GM18519 (cell line): ENCODE data around the gene PRSS22.
"Not testable (repeated sequence)": the region's sequence is repeated elsewhere in the genome, so short reads cannot be mapped to it uniquely, and the experiment has no call there.

ENCODE experiments used
- ATAC-seq: cut with Tn5 transposase; IDR thresholded peaks from one replicate; pipeline ENCODE4 v1.9.1; 2021; ENCODE audit warnings: mild to moderate bottlenecking, moderate library complexity; ENCODE audit not compliant: unreplicated experiment, low FRiP score

Gene PRSS22

GRCh38 chr16:2857451-2858244, at the start of gene PRSS22:
Gene PRSS22, minus strand, starts transcription at chr16:2858170. Its CDS starts 66 bp downstream, at chr16:2858104.
- no peak for ATAC-seq

GRCh38 chr16:2907084-2907753, 49.2 kb upstream of the PRSS22 start:
- not testable (repeated sequence) for ATAC-seq

GRCh38 chr16:2905988-2906387, 48.0 kb upstream of the PRSS22 start:
- no peak for ATAC-seq

- ATAC-seq = peak; percentile 34
Observed at GRCh38 chr16:2905241-2905987, 47.4 kb upstream of the PRSS22 start.

- peak; percentile 5 for ATAC-seq
Observed at GRCh38 chr16:2904922-2905240, 46.9 kb upstream of the PRSS22 start.

GRCh38 chr16:2904100-2904921, 46.3 kb upstream of the PRSS22 start:
- peak; percentile 34 for ATAC-seq

GRCh38 chr16:2902337-2903130, 44.6 kb upstream of the PRSS22 start:
- ATAC-seq = no peak

- ATAC-seq = no peak
Observed at GRCh38 chr16:2900526-2901075, 42.6 kb upstream of the PRSS22 start.

- no peak for ATAC-seq
Observed at GRCh38 chr16:2899564-2900072, 41.6 kb upstream of the PRSS22 start.

GRCh38 chr16:2898831-2899563, 41.0 kb upstream of the PRSS22 start:
- no peak for ATAC-seq

GRCh38 chr16:2897110-2897509, 39.1 kb upstream of the PRSS22 start:
- no peak for ATAC-seq

- ATAC-seq = no peak
Observed at GRCh38 chr16:2896480-2897010, 38.6 kb upstream of the PRSS22 start.

GRCh38 chr16:2895813-2896212, 37.8 kb upstream of the PRSS22 start:
- no peak for ATAC-seq

- no peak for ATAC-seq
Observed at GRCh38 chr16:2894231-2894630, 36.3 kb upstream of the PRSS22 start.

GRCh38 chr16:2884041-2884451, 26.1 kb upstream of the PRSS22 start:
- no peak for ATAC-seq

- no peak for ATAC-seq
Observed at GRCh38 chr16:2883458-2883908, 25.5 kb upstream of the PRSS22 start.

GRCh38 chr16:2882650-2883457, 24.9 kb upstream of the PRSS22 start, which contains the start of gene FLYWCH2:
Gene FLYWCH2, plus strand, starts transcription at chr16:2883215. Its CDS starts 13,235 bp downstream, at chr16:2896450.
- peak; percentile 72 for ATAC-seq
